Vagina (tissue), 2 donors: ENCODE data around the gene FBXL17.

Experiments used
- CTCF ChIP-seq, 3 experiments: fragments of 450-650 bp in 2 of 3; fragments of 200-600 bp in 1 of 3; sonication (generic) in 1 of 3; IDR thresholded peaks; one replicate each; pipeline ENCODE4 v1.5.1; 2017 to 2019; ENCODE audit warnings: antibody characterized with exemption in 3 of 3, mild to moderate bottlenecking in 2 of 3, moderate library complexity in 2 of 3
- POLR2A ChIP-seq, 2 donors: fragments of 450-650 bp; IDR thresholded peaks; one replicate each; pipeline ENCODE4 v1.6.1; 2017; ENCODE audit warnings: antibody characterized with exemption in 2 of 2, mild to moderate bottlenecking in 2 of 2, moderate library complexity in 2 of 2
- POLR2AphosphoS5 ChIP-seq, 2 donors: sonication (generic); formaldehyde crosslinking; IDR thresholded peaks; one replicate each; pipeline ENCODE4 v1.9.0; 2017; ENCODE audit warnings: antibody characterized with exemption in 2 of 2, mild to moderate bottlenecking in 2 of 2, low read depth in 1 of 2; ENCODE audit not compliant: insufficient read depth in 1 of 2

- no peak for TF ChIP-seq CTCF (IDR thresholded peaks at IDR 0.05)
- TF ChIP-seq POLR2A (IDR thresholded peaks at IDR 0.05), result no peak
- TF ChIP-seq POLR2AphosphoS5 (IDR thresholded peaks at IDR 0.05; ENCODE audit: insufficient read depth in 1 of 2, low read depth in 1 of 2), result no peak
Measured at GRCh38 chr5:107864793-107865192, 517.1 kb downstream of the FBXL17 start.
